Left ventricle myocardium inferior (tissue), 1 donor: ENCODE measurements around the gene C1QTNF6. TPM values are rescaled to one million over a fixed set of nuclear protein-coding genes. Genes with fewer than 3 reads are reported as not detected.

Experiments used
- DNase-seq: peaks from one replicate; pipeline ENCODE4 v3.0.0-alpha.2; 2020
- H3K27ac ChIP-seq: fragments of 200-600 bp; replicated peaks from 2 replicates; pipeline ENCODE4 v1.8.0; 2021
- H3K27me3 ChIP-seq: fragments of 200-600 bp; 2 replicates; pipeline ENCODE4 v1.8.0; 2021; ENCODE audit warnings: low read depth
- H3K36me3 ChIP-seq: fragments of 200-600 bp; 2 replicates; pipeline ENCODE4 v1.8.0; 2021
- H3K4me1 ChIP-seq: fragments of 200-600 bp; 2 replicates; pipeline ENCODE4 v1.8.0; 2021
- H3K4me3 ChIP-seq: fragments of 200-600 bp; 2 replicates; pipeline ENCODE4 v1.8.0; 2021; ENCODE audit warnings: mild to moderate bottlenecking, moderate library complexity
- H3K9me3 ChIP-seq: fragments of 200-600 bp; replicated peaks from 2 replicates; pipeline ENCODE4 v1.8.0; 2021
- intact Hi-C: fragments of 100-400 bp; cut with micrococcal nuclease; formaldehyde crosslinking; loops from one replicate; pipeline ENCODE4 v1.11.0; 2022
- total RNA-seq: library from RNA; stranded (reverse); fragmentation: NEBNext Ultra II Directional; extraction: Animal tissue kit (Norgen Biotek cat#: 25700); gene quantifications from one replicate; pipeline ENCODE4 v1.2.1, GENCODE V29; 2021
- TF ChIP-seq, protein P1 (sequence below): fragments of 200-600 bp; IDR thresholded peaks from 2 replicates; pipeline ENCODE4 v1.8.0; 2021; ENCODE audit warnings: antibody characterized with exemption, mild to moderate bottlenecking, borderline replicate concordance
- donor health status: DM: no; HTN: yes; CAD: no; lungs with severe emphysema.

The C1QTNF6 gene
- total RNA-seq, 1 donor from 2014 or later: 1.3 TPM

DNA sequence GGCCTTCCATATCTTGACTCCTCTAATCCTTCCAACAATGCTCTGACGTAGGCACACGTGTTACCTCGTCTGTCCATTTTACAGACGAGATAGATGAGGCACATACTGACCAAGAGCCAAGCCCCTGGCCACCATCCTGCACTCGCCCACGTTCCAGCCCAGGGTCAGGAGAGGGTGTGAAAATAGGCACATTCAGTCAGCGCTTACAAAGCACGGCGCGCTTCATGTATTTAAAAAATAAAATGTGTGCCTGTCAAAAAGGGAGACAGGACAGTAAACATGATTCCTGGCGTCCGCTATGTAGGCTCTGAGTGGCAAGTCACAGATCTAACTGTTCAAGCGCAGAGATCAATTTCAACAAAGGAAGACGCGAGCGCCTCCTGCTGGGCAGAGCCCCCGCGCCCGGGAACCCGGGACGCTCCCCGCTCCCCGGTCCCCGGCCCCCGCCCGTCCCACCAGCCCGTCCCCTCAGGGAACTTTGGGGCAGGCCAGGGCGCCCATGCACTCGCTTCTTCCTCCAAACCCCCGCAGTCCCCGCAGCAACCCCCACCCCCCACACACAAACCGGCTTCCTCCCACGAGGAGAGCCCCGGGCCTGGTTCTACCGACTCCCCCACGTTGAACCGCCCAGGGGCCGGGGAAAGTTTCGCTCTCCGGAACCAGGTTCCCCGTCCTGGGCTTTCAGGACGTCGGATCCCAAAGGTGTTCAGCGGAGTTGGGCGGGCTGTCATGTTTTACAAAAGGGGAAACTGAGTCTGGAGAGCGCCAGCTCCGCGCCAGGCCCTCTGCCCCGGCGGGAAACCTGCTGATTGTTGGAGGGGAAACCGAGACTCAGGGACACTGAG lies 10.4 kb upstream of the C1QTNF6 start:
- Histone ChIP-seq H3K27me3 (no peaks in the 10 kb centered on the region), H3K4me1 (peaks cover 46% of the 10 kb centered on the region), H3K9me3 (no peaks in the 10 kb centered on the region), H3K36me3 (no peaks in the 10 kb centered on the region), H3K4me3 (peak overlapping the region; percentile 81), H3K27ac (peak overlapping the region; percentile 98)
- peak; percentile 90 for DNase-seq
- TF ChIP-seq, protein P1, sequence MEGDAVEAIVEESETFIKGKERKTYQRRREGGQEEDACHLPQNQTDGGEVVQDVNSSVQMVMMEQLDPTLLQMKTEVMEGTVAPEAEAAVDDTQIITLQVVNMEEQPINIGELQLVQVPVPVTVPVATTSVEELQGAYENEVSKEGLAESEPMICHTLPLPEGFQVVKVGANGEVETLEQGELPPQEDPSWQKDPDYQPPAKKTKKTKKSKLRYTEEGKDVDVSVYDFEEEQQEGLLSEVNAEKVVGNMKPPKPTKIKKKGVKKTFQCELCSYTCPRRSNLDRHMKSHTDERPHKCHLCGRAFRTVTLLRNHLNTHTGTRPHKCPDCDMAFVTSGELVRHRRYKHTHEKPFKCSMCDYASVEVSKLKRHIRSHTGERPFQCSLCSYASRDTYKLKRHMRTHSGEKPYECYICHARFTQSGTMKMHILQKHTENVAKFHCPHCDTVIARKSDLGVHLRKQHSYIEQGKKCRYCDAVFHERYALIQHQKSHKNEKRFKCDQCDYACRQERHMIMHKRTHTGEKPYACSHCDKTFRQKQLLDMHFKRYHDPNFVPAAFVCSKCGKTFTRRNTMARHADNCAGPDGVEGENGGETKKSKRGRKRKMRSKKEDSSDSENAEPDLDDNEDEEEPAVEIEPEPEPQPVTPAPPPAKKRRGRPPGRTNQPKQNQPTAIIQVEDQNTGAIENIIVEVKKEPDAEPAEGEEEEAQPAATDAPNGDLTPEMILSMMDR: peak; percentile 93
- intact Hi-C loops: no loop called here

DNA sequence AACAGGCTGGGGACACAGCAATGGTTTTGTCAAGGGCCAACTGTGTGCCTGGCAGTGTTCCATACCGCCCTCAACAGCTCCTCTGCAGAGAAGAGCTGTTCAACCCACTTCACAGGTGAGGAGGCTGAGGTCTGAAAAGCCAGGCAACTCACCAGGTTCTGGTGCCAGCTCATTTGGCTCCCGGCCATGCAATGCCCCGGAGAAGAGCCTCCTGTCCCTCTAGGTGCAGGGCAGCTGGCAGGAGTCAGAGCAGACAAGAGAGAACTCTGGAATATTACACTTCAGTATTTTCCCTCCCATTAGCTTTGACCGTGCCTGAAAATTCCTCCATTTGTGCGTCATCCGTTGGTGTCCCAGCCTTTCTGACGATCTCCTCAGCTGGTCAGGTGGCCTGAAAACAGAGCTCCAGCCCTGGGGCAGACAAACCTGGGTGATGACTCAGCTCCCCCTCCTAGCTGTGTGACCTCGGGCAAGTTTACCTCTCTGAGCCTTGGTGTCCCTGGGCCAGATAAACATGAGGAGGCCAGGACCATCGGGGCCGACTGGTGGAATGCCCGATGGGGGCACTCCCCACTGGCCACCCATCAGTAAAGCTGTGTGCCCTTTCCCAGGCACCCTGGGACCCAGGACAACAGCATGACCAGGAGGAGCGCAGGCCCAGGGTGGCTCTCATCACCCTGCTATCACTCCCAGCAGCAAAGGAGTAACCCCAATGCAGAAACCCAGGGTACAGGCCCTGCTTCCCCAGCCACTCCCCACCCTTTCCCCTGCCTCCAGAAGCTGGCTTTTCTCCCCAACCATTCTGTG lies 9.6 kb upstream of the C1QTNF6 start:
- H3K27me3 ChIP-seq: no peaks in the 10 kb centered on the region
- no peaks in the 10 kb centered on the region for H3K36me3 ChIP-seq
- intact Hi-C loops: no loop called here
- H3K4me3 ChIP-seq: peak overlapping the region; percentile 81
- TF ChIP-seq, protein P1: no peak
- H3K27ac ChIP-seq: peak overlapping the region; percentile 98
- DNase-seq: no peak
- H3K4me1 ChIP-seq: peaks cover 54% of the 10 kb centered on the region
- H3K9me3 ChIP-seq: no peaks in the 10 kb centered on the region

DNA sequence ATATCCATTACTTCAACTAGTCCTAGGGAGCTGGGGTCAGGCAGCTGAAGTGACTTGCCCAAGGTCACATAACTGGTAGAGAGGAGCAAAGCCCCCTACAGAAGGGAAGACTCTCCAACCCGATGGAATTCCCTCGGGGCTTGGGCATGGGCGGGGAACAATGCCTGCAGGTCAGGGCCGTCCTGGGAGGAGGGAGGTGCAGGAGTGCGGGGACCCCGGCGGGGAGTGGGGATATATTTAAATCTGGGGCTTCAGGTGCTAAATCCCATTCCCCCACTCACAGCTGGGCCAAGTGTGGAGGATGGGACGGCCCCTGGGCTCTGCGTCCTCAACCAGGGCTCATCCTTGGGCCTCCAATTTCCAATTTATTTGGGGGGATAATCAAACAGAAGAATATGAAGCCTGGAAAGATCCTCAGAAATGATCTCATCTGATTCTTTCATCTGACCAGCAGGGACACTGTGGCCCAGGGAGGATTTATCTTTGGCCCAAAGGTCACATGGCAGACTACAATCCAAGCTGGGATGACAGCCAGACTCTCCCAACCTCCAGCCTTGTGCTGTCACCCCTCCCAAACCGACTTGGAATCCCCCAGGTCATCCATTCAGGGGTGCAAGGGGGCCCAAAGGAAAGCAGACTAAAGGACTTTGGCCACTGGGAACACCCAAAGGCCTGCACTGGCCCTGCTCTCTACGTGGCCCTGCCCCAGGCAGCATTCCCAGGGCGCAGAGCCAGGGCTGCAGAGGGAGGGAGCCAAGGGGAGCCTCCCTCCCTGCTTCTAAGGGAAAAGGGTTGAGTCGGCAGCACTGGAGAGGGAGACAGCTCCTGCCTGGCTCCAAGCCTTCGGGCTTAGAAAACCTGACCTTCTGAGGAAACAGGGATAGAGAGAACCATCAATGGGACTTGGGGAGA lies 8.7 kb upstream of the C1QTNF6 start:
- intact Hi-C loops: no loop called here
- H3K9me3 ChIP-seq: no peaks in the 10 kb centered on the region

DNA sequence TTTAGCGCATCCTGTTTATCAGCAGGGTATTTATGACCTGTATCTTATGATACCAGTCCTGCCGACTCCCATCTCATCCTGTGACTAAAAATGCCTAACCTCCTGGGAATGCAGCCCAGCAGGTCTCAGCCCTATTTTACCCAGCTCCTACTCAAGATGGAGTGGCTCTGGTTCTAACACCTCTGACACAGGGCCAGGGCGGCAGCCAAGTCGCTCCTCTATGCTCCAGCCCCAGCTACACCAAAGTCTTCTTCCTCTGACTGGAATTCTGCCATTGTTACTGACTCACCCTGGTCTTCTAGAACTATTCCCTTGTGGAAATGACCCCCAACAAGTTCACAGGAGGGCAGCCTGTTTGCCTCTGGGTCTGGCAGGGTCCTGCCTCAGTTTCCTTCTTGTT lies 7.9 kb upstream of the C1QTNF6 start:
- peaks cover 54% of the 10 kb centered on the region for H3K4me1 ChIP-seq
- H3K27me3 ChIP-seq: no peaks in the 10 kb centered on the region
- TF ChIP-seq, protein P1: no peak
- peak overlapping the region; percentile 98 for H3K27ac ChIP-seq
- no peak for DNase-seq
- intact Hi-C loops: no loop called here
- H3K9me3 ChIP-seq: no peaks in the 10 kb centered on the region
- H3K4me3 ChIP-seq: no peak overlapping the region
- H3K36me3 ChIP-seq: no peaks in the 10 kb centered on the region

More for the DNA sequence above, 8.7 kb upstream of the C1QTNF6 start:
- DNase-seq: peak; percentile 90
- no peaks in the 10 kb centered on the region for H3K36me3 ChIP-seq
- H3K27me3 ChIP-seq: no peaks in the 10 kb centered on the region
- peaks cover 54% of the 10 kb centered on the region for H3K4me1 ChIP-seq
- peak overlapping the region; percentile 98 for H3K27ac ChIP-seq
- H3K4me3 ChIP-seq: peak overlapping the region; percentile 20
- TF ChIP-seq, protein P1: peak; percentile 54

DNA sequence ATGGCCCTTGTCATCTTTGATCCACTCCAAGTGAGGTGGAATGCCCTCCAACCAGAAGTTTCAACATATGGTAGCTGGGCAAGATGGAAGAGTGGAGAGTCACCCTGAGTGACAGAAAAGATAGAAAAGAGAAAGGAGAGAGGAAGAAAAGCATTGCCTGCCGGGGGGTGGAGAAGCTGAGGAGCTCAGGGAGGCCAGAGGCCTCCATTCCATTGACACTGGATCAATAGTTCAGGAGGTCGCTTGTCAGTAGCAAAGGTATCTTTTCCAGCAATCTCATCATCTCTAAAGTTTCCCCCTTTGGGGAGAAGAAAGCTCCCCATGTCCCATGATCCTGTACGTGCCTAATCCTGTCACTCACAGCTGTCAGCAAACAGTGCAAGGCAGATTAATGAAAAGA lies 6.7 kb upstream of the C1QTNF6 start:
- TF ChIP-seq, protein P1: no peak

More for the DNA sequence above, 6.7 kb upstream of the C1QTNF6 start:
- DNase-seq: no peak
- Histone ChIP-seq H3K4me1 (peaks cover 52% of the 10 kb centered on the region), H3K36me3 (no peaks in the 10 kb centered on the region), H3K27me3 (no peaks in the 10 kb centered on the region), H3K9me3 (no peaks in the 10 kb centered on the region), H3K4me3 (no peak overlapping the region), H3K27ac (peak overlapping the region; percentile 47)
- intact Hi-C loops: no loop called here
